Superior temporal gyrus (tissue), 1 donor: ENCODE data around the gene ACACA.

ENCODE experiments used
- DNase-seq: peaks from one replicate; pipeline ENCODE4 v3.0.0-alpha.2; 2016; ENCODE audit errors: extremely low spot score

The ACACA gene

DNA sequence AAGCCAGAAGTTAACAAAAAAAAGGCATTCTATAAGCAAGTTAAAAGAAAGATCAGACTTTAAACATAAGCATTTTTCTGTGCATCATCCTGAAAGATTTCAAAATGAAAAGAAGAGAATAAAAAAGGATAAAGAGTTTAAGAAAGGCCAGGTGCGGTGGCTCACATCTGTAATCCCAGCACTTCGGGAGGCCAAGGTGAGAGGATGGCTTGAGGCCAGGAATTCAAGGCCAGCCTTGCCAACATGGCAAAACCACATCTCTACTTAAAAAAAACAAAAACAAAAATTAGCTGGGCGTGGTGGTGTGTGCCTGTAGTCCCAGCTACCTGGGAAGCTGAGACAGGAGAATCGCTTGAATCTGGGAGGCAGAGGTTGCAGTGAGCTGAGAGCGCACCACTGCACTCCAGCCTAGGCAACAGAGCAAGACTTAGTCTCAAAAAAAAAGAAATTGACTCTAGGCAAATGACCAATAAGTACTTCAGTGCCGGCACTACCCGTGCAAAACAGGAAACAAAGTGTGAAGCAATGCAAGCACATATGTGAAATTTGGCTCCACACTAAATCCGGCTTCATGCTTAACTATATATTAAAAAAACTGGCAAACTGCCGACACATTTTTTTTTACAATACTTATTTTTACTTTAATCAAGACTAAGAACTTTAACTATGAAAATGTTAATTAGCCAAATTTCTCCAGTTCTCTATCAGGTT is 114.1 kb downstream of the ACACA start:
- no peak for DNase-seq

DNA sequence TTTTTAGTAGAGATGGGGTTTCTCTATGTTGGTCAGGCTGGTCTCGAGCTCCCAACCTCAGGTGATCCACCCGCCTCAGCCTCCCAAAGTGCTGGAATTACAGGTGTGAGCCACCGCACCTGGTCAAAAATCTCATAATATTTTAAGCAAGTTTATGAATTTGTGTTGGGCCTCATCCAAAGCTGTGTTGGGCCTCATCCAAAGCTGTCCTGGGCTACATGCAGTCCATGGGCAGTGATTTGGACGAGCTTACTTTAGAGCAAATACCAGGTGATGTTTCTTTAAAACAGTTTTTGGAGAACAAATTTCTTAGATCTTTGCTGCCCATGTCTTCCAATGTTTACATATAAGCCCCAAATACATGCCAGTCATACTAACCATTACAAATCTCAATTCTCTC is 115.3 kb downstream of the ACACA start:
- DNase-seq = no peak

DNA sequence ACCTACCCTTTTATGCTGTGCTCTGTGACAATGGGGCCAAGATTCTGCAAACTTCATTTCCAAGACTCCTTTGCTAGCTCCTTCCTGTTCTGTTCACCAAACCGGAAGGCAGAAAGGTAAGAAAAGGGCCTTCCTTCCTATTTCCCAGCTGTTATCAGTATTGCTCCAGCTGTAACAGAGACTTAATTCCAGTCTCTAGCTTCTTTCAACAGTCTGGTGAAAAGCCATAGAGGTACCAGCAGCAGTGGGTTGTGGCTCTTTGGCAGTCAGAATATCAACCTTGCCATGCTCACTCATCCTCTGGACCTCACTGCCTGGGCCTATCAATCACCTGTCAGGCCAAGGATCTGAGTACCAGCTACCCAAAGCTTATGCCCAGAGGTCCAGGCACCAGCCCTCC is 120.2 kb downstream of the ACACA start:
- no peak for DNase-seq

DNA sequence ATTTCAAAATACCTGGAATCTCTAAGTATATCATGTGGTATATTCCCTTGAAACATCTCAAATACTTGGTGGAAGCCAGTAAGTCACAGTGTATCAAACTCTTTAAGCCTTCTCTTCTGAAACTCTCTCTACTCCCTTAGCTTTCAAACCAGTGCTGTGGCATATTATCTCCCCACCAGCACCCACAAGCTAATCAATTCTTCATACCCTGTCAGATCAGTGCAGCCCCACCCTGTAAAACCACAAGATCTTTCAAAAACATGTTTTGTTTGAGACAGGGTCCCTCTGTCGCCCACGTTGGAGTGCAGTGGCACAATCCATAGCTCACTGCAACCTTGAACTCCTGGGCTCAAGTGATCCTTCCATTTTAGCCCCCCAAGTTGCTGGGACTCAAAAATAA is 122.4 kb downstream of the ACACA start:
- no peak for DNase-seq

DNA sequence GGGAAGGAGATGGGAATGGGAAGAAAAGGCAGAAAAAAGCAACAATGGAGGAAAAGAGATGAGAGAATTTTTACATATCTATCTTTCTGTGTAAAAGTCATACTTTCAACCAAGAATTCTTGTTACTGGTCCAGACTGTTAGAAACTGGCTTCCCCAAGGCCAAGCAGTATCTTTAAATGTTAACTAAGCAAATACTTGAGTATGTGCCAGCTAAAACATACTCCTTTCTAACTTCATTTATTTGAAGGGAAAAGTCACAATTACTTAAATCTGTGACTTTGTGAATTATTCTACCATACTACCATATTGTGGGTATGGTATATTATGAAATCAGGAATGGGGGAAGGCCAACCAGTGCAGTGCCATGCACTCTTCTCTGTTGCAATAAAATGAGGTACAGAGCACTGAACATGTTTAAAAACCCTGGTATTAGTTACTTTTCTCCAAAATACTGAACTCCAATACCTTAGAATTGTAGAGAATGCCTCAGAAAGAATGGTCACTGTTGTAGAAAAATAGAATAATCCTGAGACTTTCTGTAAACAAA is 123.1 kb downstream of the ACACA start:
- DNase-seq = no peak

DNA sequence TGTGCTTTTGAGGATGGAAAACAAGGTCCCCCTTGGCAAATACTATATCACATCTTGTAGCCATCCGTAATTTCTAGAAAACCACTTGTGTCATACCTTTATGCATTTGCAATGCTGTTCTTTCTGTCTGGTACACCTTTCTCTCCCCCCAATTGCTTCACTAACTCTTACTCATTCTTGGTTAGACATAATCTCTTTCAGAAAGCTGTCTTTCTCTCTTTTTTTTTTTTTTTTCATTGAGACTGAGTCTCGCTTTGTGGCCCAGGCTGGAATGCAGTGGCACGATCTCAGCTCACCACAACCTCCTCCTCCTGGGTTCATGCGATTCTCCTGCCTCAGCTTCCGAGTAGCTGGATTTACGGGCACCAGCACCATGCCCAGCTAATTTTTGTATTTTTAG is 125.8 kb downstream of the ACACA start:
- no peak for DNase-seq

DNA sequence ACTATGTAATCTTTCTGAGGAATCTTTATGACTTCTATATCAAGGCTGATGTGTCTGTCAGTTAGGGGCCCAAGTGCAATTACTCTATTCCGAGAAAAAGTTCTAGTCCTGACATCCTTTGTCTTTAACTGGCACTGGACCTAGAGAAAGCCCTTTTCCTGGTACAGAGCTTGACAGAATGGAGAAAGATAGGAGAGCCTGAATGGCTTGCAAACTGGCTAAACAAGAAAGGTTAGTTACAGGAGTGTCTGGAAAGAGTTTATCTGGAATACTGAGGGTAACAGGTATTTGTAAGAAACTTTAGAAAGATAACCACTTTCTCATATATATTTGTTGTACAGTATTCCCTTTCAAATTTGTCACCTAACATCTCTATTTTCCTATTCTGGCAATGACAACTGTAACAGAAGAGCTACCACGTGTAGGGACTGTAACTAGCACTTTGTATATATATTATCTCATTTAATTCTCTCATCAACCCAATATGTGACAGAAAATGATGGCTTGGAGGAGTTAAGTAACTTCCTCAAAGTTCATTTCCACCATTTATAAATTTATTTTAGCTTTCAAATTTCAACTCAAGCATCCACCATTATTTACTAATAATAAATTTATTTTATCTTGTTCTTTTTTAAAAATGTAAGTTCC is 128.3 kb downstream of the ACACA start:
- no peak for DNase-seq

DNA sequence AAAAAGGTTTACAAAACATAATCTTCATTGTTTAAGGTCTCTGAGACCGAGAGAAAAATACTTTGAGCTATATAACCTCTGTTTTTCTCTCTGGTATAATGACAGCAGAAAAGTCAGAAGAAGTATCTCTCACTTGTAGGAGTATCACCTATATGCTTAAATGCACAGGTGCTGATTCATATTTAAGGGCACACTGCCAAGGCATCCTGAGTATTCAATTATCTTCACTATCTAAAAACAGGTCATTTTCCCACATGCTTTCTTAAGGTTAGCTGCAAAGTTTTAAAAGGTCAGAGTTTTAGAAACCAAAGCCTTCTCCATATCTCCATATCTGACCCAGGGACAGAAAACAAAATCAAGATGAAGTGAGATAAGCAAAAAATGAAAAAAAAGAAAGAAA is 130.2 kb downstream of the ACACA start:
- DNase-seq = no peak

DNA sequence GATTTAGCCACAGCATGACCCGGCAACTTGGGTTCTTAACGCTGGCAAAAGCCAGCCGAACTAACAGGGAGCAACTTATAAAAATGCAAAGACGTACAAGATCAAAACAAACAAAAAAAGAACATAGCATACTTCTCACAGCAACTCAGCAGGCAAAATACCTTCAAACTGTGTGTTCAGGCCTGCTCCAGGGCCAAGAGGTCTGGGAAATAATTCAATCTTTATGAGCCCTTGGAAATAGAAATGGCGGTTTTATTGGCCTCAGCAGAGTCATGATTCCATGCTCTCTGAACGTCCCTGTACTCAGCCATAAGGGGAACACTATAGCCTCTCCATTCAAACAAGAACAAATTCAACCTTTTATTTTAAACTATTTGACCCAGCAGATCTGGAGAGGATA is 132.2 kb downstream of the ACACA start:
- DNase-seq = no peak

DNA sequence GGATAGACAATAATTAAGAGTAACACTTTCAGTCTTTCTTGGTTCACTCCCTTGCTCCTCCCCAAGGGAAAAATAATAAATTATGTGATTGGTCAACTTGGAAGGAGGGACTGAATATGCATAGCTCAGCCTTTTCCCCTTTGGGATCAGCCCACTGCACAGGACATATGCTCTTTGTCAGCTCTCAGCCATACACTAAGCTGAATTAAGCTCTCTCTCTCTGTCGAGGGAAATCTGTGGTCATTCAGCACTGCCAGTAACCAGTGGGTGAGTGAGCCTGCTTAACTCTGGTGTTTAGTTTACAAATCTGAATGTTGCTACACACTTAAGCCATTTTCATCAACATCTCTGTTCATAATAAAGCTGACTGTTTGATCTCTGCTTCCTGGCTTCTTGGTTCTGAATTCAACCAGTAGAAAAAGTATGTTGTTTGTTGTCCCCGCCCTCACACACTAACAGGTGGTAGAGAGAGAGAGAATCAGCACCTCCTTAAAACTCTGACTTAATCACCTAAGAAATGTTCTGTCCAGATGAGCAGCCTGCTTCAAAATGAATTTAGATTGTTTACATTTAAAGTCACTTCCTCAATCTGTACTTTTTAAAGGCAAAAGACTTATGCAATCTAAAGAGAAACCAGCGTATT is 133.1 kb downstream of the ACACA start:
- no peak for DNase-seq

DNA sequence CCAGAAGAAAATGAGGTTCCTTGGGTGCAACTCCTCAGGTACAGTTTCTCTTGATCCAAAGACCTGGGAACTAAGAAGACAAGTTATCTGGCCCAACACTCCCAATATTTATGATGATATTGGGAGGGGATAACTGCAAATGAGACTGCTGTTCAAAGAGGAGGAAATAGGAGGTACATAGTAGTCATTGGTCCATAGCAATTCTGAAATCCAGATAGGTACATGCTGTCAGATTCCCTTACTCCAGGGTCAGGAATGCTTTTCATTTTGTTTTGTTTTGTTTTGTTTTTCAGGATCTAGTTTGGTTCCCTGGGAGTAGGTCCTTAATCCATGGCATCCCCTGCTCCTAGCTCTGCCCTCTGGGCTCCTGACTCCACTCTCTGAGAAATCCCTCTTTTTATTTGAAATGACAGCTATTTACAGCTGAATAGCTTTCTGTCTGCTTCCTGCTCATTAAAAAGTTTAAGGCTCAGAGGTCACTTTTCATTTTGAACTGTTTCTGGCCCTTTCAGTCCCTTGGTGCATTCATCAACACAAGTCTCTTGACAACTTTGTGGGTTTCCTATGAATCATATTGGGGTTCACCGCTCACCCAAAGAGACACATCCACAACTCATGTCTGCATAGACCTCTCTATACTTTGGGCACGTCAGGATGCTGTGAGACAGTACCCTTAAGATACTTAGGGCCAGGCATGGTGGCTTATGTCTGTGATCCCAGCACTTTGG is 141.0 kb downstream of the ACACA start:
- no peak for DNase-seq

DNA sequence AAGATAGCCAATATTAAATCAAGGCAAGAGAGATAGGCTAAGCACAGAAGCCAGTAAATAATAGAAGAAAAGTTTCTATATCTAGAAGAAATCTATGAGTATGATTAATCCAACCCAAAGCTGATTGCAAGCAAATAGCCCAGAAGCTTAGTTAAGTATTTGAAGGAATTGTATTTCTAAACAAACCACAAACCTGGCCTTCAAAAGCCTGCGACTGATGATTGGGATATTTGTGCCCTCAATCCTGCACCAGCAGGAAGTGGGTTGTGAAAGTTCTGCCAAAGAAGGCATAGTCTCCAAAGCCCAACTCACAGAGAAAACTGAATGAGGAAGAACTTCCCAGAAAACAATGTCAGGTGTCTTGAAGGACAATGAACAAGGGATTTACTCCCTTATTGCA is 145.3 kb downstream of the ACACA start:
- DNase-seq = no peak

DNA sequence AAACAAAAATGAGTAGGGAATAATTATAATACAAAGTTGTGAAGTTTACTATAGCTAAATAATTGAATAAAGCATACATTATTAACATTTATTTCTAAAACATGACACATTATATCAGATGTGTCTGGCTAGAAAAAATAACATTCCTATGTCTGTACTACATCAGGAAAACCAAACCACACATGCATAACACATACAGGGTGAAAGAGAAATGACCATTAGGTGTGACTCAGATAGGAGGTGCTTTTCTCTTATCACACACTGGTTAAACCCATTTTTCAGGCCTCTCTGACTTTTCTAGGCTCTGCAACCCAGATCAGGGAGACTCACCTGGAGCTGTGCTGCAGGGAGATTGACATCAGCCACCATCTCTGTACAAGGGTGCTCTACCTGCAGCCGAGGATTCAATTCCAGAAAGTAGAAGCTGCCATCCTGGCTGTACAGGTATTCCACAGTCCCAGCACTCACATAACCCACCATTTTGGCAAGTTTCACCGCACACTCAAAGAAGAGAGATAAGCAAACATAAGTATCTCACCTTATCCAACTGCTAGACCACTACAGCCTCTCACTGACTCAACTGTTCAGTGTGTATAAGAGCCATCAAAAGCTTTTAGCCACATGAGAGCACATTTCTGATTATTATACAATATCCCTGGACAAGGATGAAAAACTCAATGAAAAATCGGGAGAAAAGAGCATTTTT is 147.5 kb downstream of the ACACA start:
- DNase-seq = no peak

DNA sequence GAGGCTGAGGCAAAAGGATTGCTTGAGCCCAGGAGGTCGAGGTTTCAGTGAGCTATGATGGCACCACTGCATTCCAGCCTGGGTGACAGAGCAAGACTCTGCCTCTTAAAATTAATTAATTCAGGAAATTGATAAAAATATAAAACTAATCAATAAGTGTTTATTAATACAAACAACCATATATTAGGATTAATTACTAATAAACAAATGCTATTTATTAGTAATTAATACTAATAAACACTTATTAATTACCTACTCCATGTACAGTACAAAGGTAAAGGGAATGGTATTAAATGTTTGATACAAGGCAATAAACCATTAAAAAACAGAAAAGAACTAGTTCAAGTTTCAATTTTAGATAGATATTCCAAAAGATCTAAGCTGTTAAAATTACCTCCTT is 150.0 kb downstream of the ACACA start:
- no peak for DNase-seq

DNA sequence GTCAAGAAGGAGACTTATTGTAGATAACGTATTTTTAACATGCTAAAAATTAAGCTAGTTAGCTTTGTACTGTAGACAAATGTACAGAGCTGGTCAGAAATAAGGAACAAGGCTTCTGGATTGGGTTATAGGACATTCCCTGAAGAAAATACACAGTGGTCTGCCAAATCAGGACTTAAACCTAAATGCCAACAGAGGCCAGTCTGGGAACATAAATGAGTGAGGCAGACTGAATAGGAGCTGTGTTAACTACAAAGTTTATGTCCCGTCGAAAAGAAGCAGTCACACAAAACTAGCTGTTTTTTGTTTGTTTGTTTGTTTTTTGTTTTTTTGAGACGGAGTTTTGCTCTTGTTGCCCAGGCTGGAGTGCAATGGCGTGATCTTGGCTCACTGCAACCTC is 151.2 kb downstream of the ACACA start:
- peak; percentile 31 for DNase-seq

DNA sequence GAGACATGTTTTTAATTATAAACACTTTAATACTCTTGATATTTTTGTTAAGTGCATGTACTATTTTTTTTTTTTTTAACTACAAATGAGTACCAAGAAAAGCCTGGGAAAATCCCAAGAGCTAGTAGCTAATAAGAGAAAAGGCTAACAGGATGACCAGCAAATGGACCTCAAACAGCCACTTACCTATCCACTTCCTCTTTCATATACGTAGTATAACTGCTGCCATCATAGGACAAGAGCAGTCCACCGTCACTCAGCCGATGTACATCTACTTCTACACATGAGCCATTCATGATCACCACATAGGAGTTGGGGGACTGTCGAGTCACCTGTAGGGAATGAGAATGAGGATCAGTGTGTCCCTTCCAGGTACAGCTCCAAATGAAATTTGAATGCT is 158.8 kb downstream of the ACACA start:
- DNase-seq = no peak

DNA sequence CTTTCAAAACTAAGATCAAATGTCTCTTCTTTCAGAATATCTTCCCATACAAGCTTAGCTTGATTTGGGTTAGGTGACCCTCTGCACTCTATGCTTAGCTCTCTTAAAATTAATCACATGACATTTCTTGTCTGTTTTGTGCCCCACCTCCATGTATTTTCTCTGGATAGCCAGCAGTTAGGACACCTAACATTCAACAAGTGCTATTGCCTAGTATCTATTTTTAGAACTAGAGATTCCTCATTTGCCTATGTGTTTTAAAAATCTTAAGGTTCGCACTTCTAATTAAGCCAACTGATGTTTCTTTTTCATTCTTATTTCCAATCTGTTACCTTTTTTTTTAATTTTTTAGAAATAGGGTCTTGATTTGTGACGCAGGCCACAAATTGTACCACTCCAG is 160.6 kb downstream of the ACACA start:
- no peak for DNase-seq

DNA sequence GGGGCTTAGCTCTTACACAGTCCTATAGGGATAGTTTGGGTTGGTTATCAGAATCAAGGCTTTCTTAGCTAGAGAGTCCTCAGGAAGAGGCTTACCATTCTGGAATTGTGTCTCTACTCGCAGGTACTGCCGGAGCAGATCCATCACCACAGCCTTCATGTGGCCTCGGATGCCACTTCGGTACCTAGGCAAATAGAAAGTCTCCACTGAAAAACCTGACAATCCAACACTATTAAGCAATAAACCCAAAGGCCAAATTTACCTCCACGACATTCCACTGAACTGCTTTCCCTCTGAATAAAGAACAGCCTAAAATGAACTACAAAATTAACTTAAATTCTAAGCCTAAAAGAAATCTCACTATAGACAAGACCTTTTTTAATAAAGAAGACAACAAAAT is 166.3 kb downstream of the ACACA start:
- no peak for DNase-seq

DNA sequence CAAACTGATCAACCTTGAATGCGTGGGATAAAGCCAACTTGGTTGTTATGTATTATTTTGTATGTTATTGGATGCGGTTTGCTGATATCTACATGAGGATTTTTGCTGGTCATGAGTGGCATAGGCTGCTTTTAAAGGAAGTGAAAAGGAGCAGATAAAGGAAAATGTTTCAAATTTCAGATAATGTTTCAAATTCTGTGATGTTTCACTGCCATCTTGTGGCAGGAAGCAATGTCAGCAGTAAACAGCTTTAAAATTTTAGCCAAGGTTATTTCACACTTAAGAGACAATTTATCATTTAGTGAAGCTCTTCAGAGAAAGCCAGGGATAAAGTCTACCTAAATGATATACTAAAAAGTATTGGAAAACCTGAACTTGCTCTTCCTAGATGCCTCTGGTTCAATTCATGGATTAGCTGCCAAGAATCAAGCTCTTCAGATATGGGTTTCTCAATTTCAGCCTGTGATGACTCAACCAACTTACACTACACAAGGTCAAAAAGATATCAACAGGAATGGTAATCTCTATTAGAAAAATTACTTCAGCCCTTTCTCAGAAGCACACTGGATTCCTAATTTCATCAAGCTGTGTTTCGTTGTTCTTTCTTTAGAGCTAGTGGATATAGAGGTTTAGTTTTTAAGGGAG is 166.8 kb downstream of the ACACA start:
- DNase-seq = peak; percentile 72

DNA sequence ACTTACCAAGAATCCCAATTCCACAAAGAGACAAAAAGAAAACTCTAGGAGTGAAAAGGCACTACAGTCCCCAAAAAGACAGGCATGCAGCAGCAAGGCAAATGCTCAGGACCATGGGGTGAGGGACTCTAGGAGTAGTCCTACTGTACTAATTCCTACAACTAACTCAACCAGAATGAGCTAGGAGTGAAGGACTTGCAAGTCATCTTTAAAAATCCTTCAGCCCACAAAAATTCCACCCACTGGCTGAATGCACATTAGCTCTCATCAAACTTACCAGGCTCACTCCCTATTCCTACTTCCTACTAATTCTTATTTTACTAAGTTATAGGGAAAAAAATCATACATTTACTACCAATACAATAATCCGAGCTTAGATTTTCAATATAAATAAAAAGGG is 172.5 kb downstream of the ACACA start:
- no peak for DNase-seq

DNA sequence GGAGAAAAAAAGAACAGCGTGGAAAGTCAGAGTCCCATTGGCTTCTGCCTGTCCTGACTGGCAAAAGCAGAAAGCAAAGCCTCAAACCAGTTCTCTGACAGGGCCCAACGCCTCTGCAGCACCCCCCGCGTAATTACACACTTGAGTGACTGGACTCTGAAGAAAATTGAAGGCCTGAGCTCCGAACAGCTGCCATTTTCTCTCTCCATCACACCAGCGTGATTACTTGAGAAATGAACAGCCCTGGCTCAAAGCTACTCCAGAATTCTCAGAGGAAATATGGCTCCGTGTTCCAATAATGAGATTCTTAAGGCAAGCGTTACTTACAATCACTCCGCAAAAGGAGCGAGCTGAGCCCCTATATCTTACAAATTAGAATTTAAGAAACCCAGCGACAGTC is 173.6 kb downstream of the ACACA start:
- no peak for DNase-seq
